CD4-positive, alpha-beta T cell treated with Interleukin-17A for 1 hour (primary cell): Measurements from ENCODE around the gene TSPYL4.
A peak's percentile ranks its signal among the peaks of the same experiment; 100 is the strongest.

Experiments used
- DNase-seq: peaks from one replicate; pipeline ENCODE4 v3.0.0-alpha.2; 2020

TSPYL4 gene

DNA sequence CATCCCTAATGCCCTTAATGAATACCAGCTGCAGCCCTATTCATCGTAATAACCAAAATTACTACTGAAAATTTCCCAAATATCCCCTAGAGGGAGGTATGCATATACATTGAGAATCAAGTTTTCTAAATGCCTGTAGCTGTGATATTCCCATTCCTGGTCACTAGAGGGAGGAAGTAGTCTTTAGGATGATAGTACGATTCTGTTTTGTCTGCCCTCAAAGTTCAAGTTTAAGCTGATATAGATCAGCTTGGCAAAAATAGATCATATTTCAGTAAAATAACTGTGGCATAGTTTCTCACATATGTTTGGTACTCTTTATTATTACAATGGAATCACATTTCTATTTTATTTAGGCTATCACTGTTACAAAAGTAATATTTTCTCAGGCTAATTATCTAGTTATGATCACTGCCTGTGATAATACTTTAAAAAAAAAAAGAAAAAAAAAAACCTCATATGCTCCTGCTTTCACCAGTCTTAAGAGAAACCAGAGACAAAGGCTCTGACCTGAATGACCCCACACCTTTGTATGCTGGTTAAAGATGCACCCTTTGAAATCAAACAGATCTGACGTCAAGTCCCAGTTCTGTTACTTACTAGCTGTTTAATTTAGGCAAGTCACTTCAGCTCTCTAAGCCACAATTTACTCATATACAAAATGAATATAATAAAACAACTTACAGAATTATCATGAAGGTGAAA lies 14.9 kb upstream of the TSPYL4 start:
- peak; percentile 75 for DNase-seq

GRCh38 chr6:116267836-116268588 lies 14.1 kb upstream of the TSPYL4 start:
- DNase-seq = no peak

GRCh38 chr6:116266803-116267202 lies 12.9 kb upstream of the TSPYL4 start:
- no peak for DNase-seq

DNA sequence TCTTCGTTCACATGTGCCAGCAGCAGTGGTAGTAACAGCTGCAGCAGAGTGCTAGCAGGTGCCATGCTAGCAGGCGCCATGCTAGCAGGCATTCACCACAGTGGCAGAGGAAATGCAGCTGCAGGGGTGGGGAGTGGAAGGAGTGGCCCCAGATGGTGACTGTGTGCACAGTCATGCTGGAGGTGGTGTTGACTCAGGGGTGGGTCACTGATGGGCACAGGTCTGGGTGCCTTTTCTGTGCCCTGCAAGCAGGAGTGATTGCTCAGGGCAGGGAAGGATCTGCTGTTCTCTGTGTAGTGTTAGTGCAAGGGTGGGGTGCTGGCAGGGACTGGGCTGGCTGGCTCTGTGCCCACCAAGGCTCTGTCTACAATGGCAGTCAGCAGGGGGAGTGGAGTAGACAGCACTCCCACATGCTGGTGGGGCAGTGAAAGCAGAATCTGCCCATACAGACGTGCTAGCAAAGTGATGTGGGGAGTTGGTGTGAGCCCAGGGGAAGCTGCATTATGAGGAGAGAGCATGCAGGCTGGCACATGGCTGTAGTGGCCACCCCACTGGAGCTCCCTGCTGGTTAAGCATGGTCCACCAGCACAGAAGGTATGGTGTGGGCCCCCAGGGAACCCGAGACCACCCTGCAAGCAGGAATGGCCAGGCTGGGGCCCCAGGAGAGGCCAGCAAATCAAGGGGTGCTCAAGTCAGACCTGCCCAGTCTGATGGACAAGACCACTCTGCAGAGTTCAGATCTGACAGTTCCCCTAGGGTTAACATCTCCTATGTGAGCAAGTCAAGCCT lies 11.4 kb upstream of the TSPYL4 start:
- DNase-seq = no peak

GRCh38 chr6:116263353-116263752 lies 9.5 kb upstream of the TSPYL4 start:
- DNase-seq = no peak

DNA sequence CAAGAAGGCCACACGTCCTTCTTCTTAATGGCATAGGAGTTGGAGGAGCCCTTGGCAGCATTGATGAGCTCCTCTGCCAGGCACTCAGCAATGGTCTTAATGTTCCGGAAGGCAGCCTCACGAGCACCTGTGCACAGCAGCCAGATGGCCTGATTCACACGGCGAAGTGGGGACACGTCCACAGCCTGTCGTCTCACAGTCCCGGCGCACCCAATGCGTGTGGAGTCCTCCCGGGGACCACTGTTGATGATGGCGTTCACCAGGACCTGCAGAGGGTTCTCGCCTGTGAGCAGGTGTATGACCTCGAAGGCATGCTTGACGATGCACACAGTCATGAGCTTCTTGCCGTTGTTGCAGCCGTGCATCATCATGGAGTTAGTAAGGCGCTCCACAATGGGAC lies 4.6 kb upstream of the TSPYL4 start:
- DNase-seq = no peak

GRCh38 chr6:116256694-116257093 lies 2.8 kb upstream of the TSPYL4 start:
- no peak for DNase-seq

- DNase-seq = no peak
These were observed 1.4 kb upstream of the TSPYL4 start for GRCh38 chr6:116255246-116255800.

DNA sequence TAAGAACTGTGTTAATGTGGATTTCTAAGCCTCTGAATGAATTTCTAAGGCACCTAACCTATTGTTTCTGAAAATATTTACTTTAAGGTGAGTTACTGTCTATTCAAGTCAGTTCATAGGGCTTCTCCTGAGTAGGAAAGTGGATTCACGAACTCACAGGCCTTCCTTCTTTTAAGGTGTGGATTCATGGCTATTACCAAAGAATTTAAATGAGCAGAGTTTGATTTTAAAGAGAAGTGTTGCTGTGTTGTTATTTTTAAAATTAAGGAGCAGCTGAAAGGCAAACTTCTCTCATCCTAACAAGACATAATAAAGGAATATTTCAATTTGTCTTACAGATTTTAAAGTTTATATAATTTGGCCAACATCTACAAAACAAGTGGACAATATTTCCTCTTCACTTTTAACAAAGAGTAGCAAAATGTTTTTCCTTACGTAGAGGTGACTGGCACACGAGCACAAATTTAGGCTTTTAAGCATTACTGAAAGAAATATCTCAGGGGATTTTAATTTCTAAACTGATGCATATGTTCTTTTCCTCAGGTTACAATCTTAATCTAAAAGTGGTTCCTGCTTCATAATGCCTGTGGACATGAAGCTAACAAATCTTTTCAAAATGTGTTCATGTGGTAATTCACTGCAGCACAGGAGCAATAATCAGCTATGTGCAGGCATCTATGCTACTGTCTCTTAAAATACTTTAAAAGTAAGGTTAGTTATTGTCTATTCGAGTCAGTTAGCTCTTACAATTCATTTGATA lies 602 bp upstream of the TSPYL4 start:
- no peak for DNase-seq

GRCh38 chr6:116253188-116253504 lies 729 bp downstream of the TSPYL4 start:
- no peak for DNase-seq

DNA sequence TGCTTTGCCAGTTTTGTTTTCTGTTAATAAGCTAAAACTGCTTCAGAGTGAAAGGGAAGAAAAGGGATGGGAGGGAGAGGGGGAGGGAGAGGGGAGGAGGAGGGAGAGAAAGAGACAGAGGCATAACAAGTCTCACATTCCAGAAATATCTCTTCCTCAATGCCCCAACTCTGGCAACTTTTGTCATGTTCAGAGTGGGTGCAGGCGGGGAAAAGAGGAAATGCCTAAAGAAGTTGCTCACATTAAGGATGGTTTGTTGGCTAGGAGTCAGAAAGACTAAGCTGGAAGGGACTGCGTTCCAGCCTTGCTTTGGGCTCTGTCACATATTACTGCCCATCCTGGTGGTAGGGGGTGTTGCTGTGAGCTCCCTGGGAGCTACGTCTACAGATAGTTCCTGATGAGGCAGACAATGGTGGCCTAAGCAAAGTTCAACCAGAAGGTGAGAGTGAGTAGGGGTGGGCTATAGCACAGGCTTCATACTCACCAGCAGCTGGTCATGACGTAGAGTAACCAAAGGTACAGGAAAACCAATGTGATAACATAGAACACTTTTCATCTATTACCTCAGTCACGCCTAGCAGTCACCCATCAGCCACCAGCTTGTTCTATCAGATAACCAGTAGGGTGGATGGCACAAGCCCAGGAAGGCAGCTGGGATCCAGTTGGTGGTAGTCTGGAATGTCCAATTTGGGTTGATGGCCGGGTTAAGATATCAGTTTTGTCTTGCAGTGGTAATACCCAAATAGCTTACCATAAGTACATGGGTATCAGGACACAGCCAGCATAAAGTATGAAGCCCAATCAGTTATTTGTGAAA lies 2.1 kb downstream of the TSPYL4 start:
- DNase-seq = no peak

GRCh38 chr6:116248577-116248976 lies 5.3 kb downstream of the TSPYL4 start:
- DNase-seq = no peak

DNA sequence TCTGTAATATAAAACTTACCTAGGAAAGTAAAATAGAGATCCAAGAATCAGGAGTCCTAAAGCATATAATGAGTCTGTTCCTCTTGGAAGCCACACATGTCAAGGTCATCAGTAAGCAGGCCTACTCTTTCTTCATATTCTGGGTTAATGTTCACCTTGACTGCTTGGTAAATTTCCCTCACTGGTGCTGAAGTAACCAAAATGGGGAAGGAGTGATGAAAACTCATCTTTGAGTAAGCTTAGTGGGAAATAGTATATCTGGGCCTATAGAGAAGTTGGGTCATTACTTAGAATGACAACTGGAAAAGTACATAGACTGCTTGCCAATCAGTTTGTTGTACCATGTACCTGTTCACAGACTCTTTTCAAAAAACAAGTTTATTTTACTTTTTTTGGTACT lies 6.6 kb downstream of the TSPYL4 start:
- DNase-seq = no peak

GRCh38 chr6:116246089-116246488 lies 7.8 kb downstream of the TSPYL4 start:
- DNase-seq = no peak

- no peak for DNase-seq
These were observed 9.6 kb downstream of the TSPYL4 start for GRCh38 chr6:116244284-116244683.

DNA sequence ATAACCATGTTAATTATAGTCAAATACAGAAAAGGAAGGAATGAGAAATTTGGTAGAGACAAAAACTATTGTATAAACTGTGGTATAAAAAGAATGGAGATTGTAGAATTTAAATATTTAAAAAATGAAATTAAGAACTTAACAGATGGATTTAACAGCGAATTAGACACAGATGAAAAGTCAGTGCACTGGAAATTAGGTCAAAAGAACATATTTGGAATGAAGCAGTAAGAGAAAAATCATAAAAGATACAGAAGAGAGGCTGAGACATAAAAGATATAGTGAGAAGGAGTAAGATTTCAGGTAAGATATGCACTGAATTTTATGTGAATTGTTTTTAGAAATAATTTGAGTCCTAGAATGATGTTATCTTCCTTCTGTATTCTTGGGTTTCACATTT lies 14.0 kb downstream of the TSPYL4 start:
- DNase-seq = no peak

DNA sequence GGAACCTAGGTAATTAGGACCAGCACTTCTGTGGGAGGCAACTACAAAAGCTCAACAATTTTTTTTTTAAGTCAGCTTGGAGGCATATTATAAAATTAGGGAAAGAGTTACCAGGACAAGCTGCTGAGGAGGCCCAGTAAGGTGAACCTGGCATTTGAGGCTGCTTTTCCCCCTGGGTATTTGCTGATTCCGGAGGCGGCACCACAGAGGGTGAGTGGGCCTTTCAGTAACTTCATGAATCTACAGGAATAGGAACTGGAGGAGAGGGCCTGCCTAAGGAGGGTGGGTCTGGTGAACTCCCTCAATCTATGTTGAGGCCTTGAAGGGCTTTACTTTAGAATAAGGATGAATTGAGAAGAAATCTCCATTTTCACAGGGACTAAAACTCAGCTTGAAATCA lies 14.6 kb downstream of the TSPYL4 start:
- DNase-seq = no peak

DNA sequence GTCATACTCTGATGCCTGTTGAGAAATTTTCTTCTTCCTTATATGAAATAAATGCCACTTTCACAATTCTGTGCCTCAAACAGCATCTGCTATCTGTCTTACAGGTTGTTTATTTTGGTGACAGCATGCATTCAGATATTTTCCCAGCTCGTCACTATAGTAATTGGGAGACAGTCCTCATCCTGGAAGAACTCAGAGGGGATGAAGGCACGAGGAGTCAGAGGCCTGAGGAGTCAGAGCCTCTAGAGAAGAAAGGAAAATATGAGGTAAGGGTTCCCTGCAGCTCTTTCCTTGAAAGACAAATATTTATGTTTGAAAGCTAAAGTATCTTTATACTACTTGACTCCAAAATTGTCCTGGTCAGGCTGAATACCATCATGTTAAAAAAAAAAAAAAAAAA lies 15.8 kb downstream of the TSPYL4 start:
- no peak for DNase-seq

DNA sequence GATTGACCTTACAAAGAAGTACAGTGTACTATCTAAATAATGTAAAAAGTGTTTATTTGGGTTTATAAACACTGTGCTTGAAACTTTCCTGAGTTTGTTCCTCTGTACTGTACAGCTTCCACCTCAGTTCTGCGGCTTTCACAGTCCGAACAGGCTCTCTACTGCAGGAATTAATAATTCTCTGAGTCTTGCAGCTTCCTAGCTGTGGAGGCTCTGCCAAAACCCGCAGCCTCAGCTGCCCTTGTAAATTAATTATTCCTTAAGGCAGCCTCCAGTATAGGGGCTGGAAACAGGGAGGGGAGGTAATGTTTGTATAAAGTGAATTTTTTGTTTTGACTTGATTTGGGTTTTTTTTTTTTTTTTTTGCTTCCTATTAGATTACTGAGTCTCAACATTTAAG lies 19.2 kb downstream of the TSPYL4 start:
- DNase-seq = no peak

- no peak for DNase-seq
These were observed 24.5 kb downstream of the TSPYL4 start for GRCh38 chr6:116229287-116229913.

DNA sequence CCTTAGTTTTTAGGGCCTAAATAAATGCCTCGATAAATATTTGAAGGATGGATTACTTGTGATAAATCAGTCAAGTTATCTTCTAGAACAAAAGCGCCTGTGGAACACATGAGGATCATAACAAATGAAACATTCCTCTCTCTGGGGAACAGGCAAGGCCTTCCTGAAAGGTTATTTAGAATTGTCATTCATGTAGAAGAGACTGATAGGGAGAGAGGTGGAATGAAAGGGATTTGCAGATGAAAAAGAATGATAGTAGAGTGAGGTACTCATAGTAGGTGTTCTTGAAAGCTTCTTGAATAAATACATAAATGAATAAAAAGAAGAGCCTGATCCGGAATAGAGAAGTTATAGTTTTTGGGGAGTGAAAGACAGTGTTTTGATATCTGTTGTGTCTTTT lies 30.5 kb downstream of the TSPYL4 start:
- no peak for DNase-seq

GRCh38 chr6:116221911-116222310 lies 32.0 kb downstream of the TSPYL4 start:
- no peak for DNase-seq
